DND-41 (cell line): Measurements from ENCODE around the gene ARSI.

Experiments
- ATAC-seq: fragments of 200-7000 bp; cut with Tn5 transposase; 3 replicates; pipeline ENCODE4 v1.9.1; 2021; ENCODE audit warnings: low read depth; ENCODE audit not compliant: insufficient read depth
- DNase-seq: peaks from one replicate; pipeline ENCODE4 v3.0.0-alpha.2; 2020
- H2AFZ ChIP-seq: 2 replicates; pipeline ENCODE4 v1.6.0; 2012; ENCODE audit warnings: low read depth, low read length
- H3K27ac ChIP-seq: 2 replicates; pipeline ENCODE4 v1.5.1; 2012; ENCODE audit warnings: low read length, inconsistent platforms
- H3K27me3 ChIP-seq: fragments of 200-600 bp; sonication (generic); 2 replicates; pipeline ENCODE4 v1.6.0; 2012; ENCODE audit warnings: low read length, mild to moderate bottlenecking, inconsistent platforms; ENCODE audit not compliant: insufficient read depth, poor library complexity
- H3K36me3 ChIP-seq: 2 replicates; pipeline ENCODE4 v1.5.1; 2012; ENCODE audit warnings: low read length, inconsistent platforms; ENCODE audit not compliant: insufficient read depth
- H3K4me1 ChIP-seq: 2 replicates; pipeline ENCODE4 v1.5.1; 2012; ENCODE audit warnings: mild to moderate bottlenecking, low read length; ENCODE audit not compliant: insufficient read depth
- H3K4me2 ChIP-seq: 2 replicates; pipeline ENCODE4 v1.6.0; 2012; ENCODE audit warnings: mild to moderate bottlenecking, moderate library complexity, low read length, inconsistent platforms; ENCODE audit not compliant: insufficient read depth
- H3K4me3 ChIP-seq, 2 experiments: fragments of 200-600 bp in 1 of 2; shearing (Covaris generic) in 1 of 2; 2 replicates each; pipeline ENCODE4 v1.5.1; 2012 to 2016; ENCODE audit warnings: inconsistent platforms in 2 of 2, low read length in 2 of 2, mild to moderate bottlenecking in 2 of 2, low read depth in 1 of 2, moderate library complexity in 1 of 2
- H3K79me2 ChIP-seq: 2 replicates; pipeline ENCODE4 v1.6.0; 2012; ENCODE audit warnings: low read length, inconsistent platforms; ENCODE audit not compliant: insufficient read depth
- H3K9ac ChIP-seq: 2 replicates; pipeline ENCODE4 v1.6.0; 2012; ENCODE audit warnings: low read depth, mild to moderate bottlenecking, inconsistent platforms, low read length, moderate library complexity
- H3K9me3 ChIP-seq: 2 replicates; pipeline ENCODE4 v1.5.1; 2012; ENCODE audit warnings: low read length, moderate library complexity, mild to moderate bottlenecking, inconsistent platforms; ENCODE audit not compliant: insufficient read depth, severe bottlenecking
- H4K20me1 ChIP-seq: 2 replicates; pipeline ENCODE4 v1.6.0; 2012; ENCODE audit warnings: low read length; ENCODE audit not compliant: insufficient read depth
- CTCF ChIP-seq: IDR thresholded peaks from 2 replicates; pipeline ENCODE4 v1.5.1; 2012; ENCODE audit warnings: borderline replicate concordance, low read length, moderate library complexity, mild to moderate bottlenecking; ENCODE audit not compliant: poor library complexity, severe bottlenecking; ENCODE audit errors: extremely low read depth
- EZH2 ChIP-seq: IDR thresholded peaks from 3 replicates; pipeline ENCODE4 v1.6.1; 2012; ENCODE audit warnings: borderline replicate concordance, low read depth, mild to moderate bottlenecking, moderate library complexity, low read length, inconsistent platforms; ENCODE audit not compliant: severe bottlenecking

ARSI gene

GRCh38 chr5:150317048-150318003 is 14.6 kb upstream of the ARSI start:
- H4K20me1 ChIP-seq: no peaks in the 10 kb centered on the region
- no peaks in the 10 kb centered on the region for H3K9me3 ChIP-seq
- H3K4me1 ChIP-seq: no peaks in the 10 kb centered on the region
- ATAC-seq (no peak), DNase-seq (no peak)
- no peaks in the 10 kb centered on the region for H3K79me2 ChIP-seq
- no peak for TF ChIP-seq CTCF
- TF ChIP-seq EZH2: no peak
- no peak overlapping the region for H3K27ac ChIP-seq
- no peak overlapping the region for H3K9ac ChIP-seq
- no peak overlapping the region for H3K4me2 ChIP-seq
- no peaks in the 10 kb centered on the region for H3K27me3 ChIP-seq
- H2AFZ ChIP-seq: no peak overlapping the region
- H3K36me3 ChIP-seq: no peaks in the 10 kb centered on the region
- no peak overlapping the region for H3K4me3 ChIP-seq

GRCh38 chr5:150316320-150316719 is 13.6 kb upstream of the ARSI start:
- Histone ChIP-seq H3K36me3 (no peaks in the 10 kb centered on the region), H4K20me1 (no peaks in the 10 kb centered on the region), H3K9me3 (no peaks in the 10 kb centered on the region), H3K79me2 (no peaks in the 10 kb centered on the region), H3K4me1 (no peaks in the 10 kb centered on the region), H3K4me3 (no peak overlapping the region), H3K27me3 (no peaks in the 10 kb centered on the region), H3K9ac (no peak overlapping the region), H2AFZ (no peak overlapping the region), H3K27ac (no peak overlapping the region), H3K4me2 (no peak overlapping the region)
- TF ChIP-seq EZH2 (no peak), CTCF (no peak)
- DNase-seq: no peak
- no peak for ATAC-seq

- Histone ChIP-seq H2AFZ (no peak overlapping the region), H3K79me2 (no peaks in the 10 kb centered on the region), H3K27ac (no peak overlapping the region), H3K4me3 (no peak overlapping the region), H3K4me1 (no peaks in the 10 kb centered on the region), H3K9me3 (no peaks in the 10 kb centered on the region), H4K20me1 (no peaks in the 10 kb centered on the region), H3K27me3 (peaks cover 6% of the 10 kb centered on the region), H3K36me3 (no peaks in the 10 kb centered on the region), H3K4me2 (no peak overlapping the region), H3K9ac (no peak overlapping the region)
- ATAC-seq (no peak), DNase-seq (no peak)
- TF ChIP-seq EZH2: no peak
- TF ChIP-seq CTCF: no peak
Measured at GRCh38 chr5:150315245-150315644, 12.5 kb upstream of the ARSI start.
